Measurements from ENCODE around the gene SLC6A20.

DNA sequence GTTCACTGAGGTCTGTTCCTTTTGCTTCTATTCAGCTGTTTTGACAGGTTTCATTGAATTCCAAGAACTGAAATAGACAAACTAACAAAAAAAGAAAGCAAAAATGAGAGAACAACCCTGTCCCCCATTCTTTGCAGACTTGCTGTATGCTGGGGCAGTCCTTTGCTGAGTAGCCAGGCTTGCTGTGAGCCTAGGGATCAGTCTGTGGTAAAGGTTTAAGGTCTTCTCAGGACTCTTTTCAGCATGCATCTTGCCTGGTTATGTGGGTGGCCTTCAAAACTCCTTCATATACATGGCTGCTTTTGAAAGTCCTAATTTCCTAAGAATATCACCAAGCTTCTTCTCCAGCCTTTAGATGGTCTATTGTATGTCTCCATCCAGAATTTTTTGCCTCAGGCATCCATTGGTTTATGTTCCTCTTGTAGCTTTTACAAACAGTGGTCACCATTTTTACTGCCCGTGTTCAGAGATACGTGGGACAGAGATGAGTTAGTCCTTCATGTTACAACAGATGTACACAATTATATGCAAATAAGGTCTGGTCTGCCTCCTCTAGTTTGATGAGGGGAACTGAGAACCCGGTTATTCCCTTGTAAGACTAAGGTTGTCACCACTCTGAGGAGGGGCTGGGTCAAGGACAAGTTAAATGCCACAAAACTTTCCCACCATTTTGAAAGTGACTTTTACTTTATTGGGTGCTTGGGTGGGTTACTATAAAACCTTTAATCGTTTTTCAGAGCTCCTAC, 65.8 kb downstream of the SLC6A20 start:
- TF ChIP-seq, protein P1, sequence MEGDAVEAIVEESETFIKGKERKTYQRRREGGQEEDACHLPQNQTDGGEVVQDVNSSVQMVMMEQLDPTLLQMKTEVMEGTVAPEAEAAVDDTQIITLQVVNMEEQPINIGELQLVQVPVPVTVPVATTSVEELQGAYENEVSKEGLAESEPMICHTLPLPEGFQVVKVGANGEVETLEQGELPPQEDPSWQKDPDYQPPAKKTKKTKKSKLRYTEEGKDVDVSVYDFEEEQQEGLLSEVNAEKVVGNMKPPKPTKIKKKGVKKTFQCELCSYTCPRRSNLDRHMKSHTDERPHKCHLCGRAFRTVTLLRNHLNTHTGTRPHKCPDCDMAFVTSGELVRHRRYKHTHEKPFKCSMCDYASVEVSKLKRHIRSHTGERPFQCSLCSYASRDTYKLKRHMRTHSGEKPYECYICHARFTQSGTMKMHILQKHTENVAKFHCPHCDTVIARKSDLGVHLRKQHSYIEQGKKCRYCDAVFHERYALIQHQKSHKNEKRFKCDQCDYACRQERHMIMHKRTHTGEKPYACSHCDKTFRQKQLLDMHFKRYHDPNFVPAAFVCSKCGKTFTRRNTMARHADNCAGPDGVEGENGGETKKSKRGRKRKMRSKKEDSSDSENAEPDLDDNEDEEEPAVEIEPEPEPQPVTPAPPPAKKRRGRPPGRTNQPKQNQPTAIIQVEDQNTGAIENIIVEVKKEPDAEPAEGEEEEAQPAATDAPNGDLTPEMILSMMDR (IDR thresholded peaks at IDR 0.05) = no peak
- no peak for TF ChIP-seq POLR2AphosphoS5 (IDR thresholded peaks at IDR 0.05)

Measured in esophagus muscularis mucosa (tissue), 3 donors.